Right kidney (tissue), 1 donor: ENCODE data around the gene GARIN5B.

Experiments used
- DNase-seq: peaks from one replicate; pipeline ENCODE4 v3.0.0-alpha.2; 2016

The GARIN5B gene

DNA sequence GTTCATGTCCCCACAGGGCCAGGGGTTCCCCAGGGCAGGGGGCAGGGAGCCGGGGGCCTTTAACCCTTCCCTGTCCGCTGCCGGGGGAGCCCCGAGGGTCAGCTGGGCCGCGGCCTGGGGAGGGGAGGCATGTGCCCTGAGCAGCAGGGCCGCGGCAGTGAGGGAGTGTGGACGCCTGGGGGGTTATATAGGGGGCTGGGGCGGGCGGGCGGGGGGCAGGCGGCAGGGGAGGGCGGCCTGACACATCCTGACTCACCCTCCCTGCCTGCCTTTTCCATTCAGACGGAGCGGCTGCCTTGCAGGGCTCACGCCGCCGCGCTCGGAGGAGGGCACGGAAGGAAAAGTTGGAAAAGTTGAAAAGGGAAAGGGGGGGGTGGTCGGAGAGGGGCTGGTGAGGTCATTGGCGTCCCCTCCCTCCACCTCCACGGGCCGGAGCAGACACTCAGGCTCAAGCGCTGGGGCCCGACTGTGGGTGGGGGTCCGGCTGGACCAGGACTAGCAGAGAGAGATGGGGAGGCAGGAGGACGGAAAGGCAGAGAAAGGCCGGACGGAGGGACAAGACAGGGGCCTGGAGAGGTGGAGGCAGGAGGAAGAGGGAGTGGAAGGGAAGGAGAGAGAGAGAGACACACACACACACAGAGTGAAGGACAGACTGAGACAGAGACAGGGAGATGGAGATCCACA is 7.4 kb upstream of the GARIN5B start, which contains the start of gene IL11:
IL11 (minus strand) TSS at position 159 of the 684 bp plus-strand sequence; CDS start at position 6, 153 bp downstream.
- no peak for DNase-seq

GRCh38 chr19:55369653-55370304 is 6.7 kb upstream of the GARIN5B start:
- DNase-seq, result peak; percentile 68

- DNase-seq, result peak; percentile 70
Observed at GRCh38 chr19:55368701-55369563, 5.9 kb upstream of the GARIN5B start.

DNA sequence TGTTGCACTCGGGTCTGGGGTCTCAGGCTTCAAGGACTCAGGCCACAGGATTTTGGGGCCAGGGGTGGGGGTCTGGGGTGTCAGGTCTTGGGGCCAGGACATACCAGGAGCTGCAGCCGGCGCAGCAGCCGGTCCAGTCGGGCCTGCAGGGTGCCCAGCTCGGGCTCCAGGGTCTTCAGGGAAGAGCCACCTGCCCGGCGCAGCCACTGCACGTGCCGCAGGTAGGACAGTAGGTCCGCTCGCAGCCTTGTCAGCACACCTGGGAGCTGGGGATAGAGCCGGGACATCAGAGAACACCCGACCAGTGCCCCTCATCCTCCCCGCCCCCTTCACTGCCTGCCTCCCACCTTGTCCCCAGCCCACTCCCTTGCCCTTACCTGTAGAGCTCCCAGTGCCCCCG is 5.0 kb upstream of the GARIN5B start:
- DNase-seq, result no peak

GRCh38 chr19:55366790-55367189 is 3.7 kb upstream of the GARIN5B start:
- DNase-seq, result no peak

DNA sequence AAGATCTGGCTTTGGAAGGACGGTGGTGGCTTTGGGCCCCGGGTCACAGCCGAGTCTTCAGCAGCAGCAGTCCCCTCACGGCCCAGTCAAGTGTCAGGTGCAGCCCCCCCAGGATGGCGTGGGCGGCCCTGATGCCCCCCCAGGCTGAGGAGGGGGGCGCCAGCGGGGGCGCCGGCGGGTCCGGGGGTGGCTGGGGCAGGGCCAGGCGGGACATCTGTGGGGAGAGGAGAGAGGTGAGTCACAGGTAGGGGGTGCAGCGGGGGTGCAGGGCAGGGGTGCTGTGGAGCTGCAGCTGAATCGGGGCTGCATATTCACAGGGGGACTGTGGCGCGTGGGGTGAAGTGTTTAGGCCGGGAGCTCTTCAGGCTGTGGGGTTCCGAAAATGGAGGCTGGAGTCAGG is 2.9 kb upstream of the GARIN5B start:
- no peak for DNase-seq

DNA sequence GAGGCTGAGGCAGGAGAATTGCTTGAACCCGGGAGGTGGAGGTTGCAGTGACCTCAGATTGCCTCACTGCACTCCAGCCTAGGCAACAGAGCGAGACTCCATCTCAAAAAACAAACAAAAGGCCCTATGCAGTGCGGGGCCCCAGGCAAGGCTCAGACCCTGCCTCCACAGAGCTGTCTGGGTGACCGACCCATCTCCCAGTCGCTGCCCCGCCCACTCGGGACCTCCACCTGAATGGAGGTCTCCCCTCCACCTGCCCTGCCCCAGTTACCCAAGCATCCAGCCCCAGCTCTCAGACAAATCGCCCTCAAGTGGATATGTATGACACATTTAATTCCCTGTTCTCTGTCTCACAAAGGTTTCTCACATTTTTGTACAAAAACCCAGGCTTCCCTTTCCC is 2.2 kb upstream of the GARIN5B start:
- no peak for DNase-seq

- DNase-seq, result peak; percentile 42
Observed at GRCh38 chr19:55362174-55362989, 678 bp downstream of the GARIN5B start.

DNA sequence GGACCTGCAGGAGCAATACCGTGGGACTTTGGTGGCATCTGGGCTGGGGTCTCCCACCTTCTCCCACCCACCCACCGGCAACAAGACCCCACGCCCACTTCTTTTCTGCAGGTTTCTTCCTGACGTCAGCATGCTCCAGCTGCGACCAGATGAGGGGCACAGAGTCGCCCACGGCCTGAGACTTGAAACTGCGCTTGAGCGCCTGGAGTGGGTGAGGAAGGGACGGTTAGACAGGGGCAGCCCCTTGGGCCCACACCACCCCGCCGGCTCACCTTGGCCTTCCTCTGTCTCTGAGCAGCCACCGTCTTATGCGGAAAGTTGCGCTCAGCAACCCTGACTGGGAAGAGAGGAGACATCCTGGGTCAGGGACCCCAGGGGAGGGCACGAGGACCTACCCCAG is 2.2 kb downstream of the GARIN5B start:
- DNase-seq, result no peak

- no peak for DNase-seq
Observed at GRCh38 chr19:55358943-55359908, 3.8 kb downstream of the GARIN5B start.

DNA sequence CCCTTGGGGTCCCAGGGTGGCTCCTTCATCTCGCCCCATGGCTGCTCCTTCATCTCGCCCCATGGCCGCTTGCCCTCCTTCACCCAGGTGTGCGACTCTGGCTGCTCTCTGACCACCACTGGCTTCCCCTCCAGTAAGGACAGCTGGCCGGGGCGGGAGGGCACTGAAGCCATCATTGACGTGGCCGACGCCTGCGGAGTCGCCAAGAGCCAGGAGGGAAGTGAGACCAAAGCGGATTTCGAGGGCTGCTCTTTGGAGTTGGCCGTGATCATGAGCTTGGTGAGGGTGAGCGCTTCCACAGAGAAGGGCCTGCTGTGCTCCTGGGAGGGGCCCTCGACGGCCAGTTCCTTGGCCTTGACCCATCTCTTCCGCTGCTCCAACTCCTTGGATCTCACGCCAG is 4.6 kb downstream of the GARIN5B start:
- DNase-seq, result no peak

DNA sequence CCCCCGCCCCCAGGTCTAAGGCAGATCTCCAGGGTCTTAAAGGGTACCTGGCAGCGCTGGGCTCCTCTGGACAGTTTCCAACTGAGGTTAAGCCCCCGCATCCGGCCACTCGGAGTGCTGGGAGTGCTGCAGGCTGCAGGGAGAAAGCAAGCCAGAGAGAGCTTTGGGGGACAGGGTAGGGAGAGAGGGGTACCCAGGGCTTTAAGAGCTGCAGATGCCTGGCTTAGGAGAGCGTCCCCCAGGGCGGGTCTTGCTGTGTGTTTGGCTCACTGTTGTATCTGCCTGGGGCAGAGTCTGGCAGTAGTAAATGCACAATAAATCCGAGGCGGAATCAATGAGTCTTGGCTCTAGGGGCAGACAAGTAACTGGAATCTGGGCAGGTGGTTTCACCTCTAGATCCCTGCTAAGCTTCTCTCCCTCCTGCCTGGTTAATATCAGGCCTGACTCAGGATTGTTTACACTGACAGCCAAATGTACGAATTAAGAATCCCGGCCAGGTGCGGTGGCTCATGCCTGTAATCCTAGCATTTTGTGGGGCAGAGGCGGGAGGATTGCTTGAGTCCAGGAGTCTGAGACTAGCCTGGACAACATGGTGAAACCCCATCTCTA is 7.7 kb downstream of the GARIN5B start:
- no peak for DNase-seq

DNA sequence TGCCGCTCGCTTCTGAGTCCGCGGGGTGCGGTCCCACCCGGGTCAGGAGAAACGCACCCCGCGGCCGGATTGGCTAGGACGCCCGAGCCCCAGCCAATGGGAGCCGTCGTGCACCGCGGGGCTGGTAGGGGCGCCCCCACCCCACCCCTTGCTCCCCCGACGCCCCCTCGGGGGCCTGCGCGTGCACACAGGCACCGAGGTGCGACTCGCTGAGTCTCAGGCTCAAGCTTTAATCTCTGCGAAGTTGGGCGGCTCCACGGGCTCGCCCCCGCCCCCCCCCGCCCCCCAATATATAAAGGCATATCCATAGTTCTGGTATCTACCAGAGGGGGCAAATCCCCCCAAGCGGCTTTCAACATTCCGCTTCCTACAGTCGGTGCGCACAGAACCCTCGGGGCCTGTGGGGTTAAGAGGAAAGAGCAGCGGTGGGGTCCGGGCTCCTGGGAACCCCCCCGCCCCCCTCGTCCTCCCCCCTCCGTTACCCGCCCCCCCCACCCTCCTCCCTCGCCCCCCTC is 8.3 kb downstream of the GARIN5B start, which contains the start of gene COX6B2:
COX6B2 (minus strand) TSS at position 22 of the 515 bp plus-strand sequence. CDS start 198 bp downstream, outside the sequence.
- no peak for DNase-seq

DNA sequence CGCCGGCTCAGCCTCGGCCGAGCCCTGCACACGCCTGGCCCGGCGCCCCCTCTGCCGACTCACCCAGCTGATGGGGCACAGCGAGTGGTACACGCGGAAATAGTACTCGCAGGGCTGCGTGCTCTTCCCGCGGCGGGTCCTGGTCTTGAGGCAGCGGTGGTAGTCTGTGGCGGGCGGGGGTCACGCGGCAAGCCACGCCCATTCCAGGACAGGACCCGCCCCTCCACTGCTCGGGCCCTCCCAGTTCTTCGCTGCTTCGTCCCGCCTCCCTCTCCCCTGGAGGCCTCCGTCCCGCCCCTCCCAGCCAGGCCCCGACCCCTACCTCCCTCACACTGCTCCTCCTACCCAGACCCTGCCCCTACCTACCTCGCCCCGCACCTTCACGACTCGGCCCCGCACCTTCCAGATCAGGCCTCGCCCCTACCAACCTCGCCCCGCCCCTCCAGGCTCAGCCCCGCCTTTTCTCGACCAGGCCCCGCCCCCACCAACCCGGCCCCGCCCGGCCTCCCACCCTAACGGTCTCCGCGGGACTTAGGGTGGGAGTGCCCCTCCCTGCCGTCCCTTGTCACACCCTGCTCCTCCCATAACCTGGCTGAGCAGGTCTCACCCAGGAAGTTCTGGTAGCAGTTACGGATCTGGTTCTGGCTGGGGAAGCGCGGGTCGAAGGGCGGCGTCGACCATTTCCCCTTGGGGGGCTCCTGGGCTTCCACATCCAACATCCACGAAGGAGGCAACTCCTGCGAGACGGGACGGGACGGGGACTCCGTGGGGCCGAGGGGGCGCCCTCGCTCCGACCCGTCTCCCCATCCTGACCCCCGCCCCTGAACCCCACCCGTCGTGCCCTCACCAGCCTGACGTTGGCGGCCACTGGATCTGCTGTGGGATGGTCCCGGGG is 9.0 kb downstream of the GARIN5B start:
- peak; percentile 79 for DNase-seq

DNA sequence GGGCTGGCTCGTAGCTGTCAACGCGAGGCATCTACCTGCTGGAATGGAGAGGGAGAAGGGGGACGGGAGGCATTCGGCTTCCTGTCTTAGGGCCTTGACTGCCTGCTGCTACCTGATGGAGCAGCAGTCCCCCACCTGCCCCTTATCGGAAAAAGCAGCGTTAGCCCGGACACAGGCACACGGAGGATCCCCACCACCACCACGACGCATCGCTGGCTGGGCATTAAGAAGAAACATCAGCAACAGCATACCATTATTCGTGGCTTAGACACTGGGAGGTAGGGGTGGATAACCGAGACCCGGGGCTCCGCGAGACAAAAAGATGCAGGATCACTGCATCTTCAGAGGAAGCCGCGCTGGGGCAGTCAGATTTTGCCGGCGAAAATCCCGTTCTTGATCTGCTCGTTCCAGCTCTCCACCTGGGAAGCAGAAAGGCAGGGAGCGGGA is 9.7 kb downstream of the GARIN5B start:
- no peak for DNase-seq

DNA sequence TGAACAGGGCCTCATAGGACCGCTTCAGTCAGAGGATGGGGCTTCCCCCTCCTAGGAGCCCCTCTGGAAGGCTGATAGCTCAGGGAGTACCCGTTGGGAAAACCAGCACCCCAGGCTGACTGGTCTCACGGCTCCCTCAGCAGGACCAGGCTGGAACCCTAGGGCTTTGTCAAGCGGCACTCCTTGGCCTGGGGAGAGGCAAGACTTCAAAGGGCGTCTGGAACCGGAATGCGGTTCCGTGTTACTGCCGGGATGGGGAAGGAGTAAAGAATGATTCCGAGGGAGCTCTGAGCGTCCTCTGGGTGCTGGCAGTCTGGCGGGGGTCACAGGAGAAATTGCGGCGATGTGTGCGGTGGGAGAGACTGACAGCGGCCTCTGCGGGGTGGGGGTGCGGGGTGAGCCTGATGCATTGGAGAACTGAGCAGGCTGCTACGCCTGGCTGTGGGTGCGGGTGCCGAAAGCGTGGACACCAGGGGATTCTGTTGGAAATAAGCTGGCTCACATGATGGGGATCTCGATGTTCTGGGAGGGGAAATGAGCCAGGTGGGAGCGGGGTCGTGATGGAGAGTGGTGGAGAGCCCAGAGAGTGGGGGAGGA is 10.4 kb downstream of the GARIN5B start:
- DNase-seq, result no peak

- no peak for DNase-seq
Observed at GRCh38 chr19:55352040-55352439, 11.0 kb downstream of the GARIN5B start.

DNA sequence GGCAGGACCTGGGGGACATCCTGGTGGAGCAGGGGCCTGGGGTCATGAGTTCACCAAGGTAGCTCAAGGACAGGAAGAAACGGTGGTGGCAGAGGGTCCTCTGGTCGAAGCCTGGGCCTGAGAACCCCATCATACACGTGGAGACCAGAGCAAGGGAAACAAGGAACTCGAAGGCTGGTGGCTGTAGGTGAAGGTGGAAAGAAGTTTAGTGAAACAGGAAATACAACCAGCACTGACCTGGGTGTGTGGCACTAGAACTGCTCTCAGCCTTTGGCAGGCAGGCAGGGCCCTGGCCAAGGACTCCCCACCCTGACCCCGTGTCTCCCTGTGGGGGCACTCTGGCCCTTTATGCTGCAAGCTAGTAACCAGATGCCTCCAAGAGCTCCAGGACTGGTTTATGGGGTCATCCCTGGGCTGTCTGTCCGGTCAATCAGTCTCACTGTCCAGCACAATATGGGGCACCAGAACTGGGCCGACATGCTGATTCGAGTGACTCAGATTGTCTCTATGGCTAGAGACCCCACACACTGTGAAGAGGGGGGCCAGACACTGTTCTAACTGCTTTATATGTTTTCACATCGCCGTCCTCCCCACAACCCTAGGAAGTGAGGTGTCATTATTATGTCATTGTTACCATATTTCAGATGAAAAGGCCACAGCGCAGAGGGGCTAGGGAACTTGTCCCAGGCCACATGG is 12.3 kb downstream of the GARIN5B start:
- DNase-seq, result no peak
